H1 (cell line): ENCODE measurements around the gene KIF26B. TPM values are rescaled to one million over a fixed set of nuclear protein-coding genes. Genes with fewer than 3 reads are reported as not detected.

Experiments used
- CTCF ChIA-PET: fragments of 300-600 bp; sonication (Branson Sonifier 250); formaldehyde crosslinking; loops from one replicate; lab custom pipeline; 2021; ENCODE audit not compliant: partially characterized antibody; lab: Charles Lee
- POLR2A ChIA-PET: fragments of 300-600 bp; sonication (Branson Sonifier 250); formaldehyde crosslinking; loops from one replicate; lab custom pipeline; 2021; ENCODE audit warnings: inconsistent platforms; ENCODE audit not compliant: partially characterized antibody; lab: Charles Lee
- DNase-seq, 2 experiments: peaks; one replicate each; pipeline versions ENCODE4 v3.0.0 to v3.0.0-alpha.2; 2010 to 2022; ENCODE audit warnings: low spot score in 2 of 2, low read depth in 1 of 2, mixed read lengths in 1 of 2
- FAIRE-seq: peaks from 2 replicates; lab custom pipeline; 2011; peaks lifted over from hg19 to GRCh38; lab: Jason Lieb, UNC
- H2AFZ ChIP-seq: 2 replicates; pipeline ENCODE4 v1.8.1; 2012; ENCODE audit warnings: low read length, inconsistent platforms
- H2AK5ac ChIP-seq: 2 replicates; pipeline ENCODE4 v1.6.1; 2013; ENCODE audit warnings: low read depth, low read length
- H2BK120ac ChIP-seq: replicated peaks from 2 replicates; pipeline ENCODE3; 2013; ENCODE audit warnings: low read depth, low read length, inconsistent platforms
- H2BK12ac ChIP-seq: 2 replicates; pipeline ENCODE4 v1.6.1; 2013; ENCODE audit warnings: low read depth, low read length
- H2BK15ac ChIP-seq: 2 replicates; pipeline ENCODE4 v1.6.1; 2013; ENCODE audit warnings: low read length
- H2BK20ac ChIP-seq: 2 replicates; pipeline ENCODE4 v1.6.1; 2013; ENCODE audit warnings: low read length
- H2BK5ac ChIP-seq: 2 replicates; pipeline ENCODE4 v1.6.1; 2013; ENCODE audit warnings: low read depth, low read length
- H3K14ac ChIP-seq: 2 replicates; pipeline ENCODE4 v1.6.1; 2013; ENCODE audit warnings: inconsistent platforms; ENCODE audit not compliant: insufficient read length
- H3K18ac ChIP-seq: 2 replicates; pipeline ENCODE4 v1.6.1; 2013; ENCODE audit warnings: low read length; ENCODE audit errors: extremely low read depth
- H3K23ac ChIP-seq: 2 replicates; pipeline ENCODE4 v1.6.1; 2013; ENCODE audit warnings: inconsistent platforms; ENCODE audit not compliant: insufficient read length
- H3K23me2 ChIP-seq: 2 replicates; pipeline ENCODE4 v1.6.1; 2013; ENCODE audit warnings: low read depth, low read length
- H3K27ac ChIP-seq: 2 replicates; pipeline ENCODE4 v1.6.1; 2011; ENCODE audit warnings: low read depth, low read length, inconsistent platforms
- H3K27me3 ChIP-seq, 4 experiments: replicated peaks in 1 of 4; 1 replicate in 1 of 4; 2 replicates in 3 of 4; pipeline versions ENCODE4 v1.6.1 to v1.8.1; 2011 to 2013; ENCODE audit warnings: low read length in 3 of 4, mild to moderate bottlenecking in 3 of 4, inconsistent platforms in 2 of 4, mixed read lengths in 2 of 4, moderate library complexity in 1 of 4; ENCODE audit not compliant: control insufficient read depth in 3 of 4, insufficient read depth in 3 of 4; ENCODE audit errors: extremely low read depth in 1 of 4
- H3K36me3 ChIP-seq, 4 experiments: 2 replicates each; pipeline versions ENCODE4 v1.6.1 to v1.8.1; 2011 to 2013; ENCODE audit warnings: mild to moderate bottlenecking in 4 of 4, low read length in 3 of 4, moderate library complexity in 2 of 4, control low read depth in 1 of 4, inconsistent platforms in 1 of 4; ENCODE audit not compliant: insufficient read depth in 4 of 4, control insufficient read depth in 2 of 4
- H3K4ac ChIP-seq: replicated peaks from 2 replicates; pipeline ENCODE3; 2013; ENCODE audit warnings: low read length, low read depth, mixed read lengths, inconsistent platforms; ENCODE audit not compliant: insufficient read length
- H3K4me1 ChIP-seq, 4 experiments: replicated peaks in 1 of 4; 1 replicate in 1 of 4; 2 replicates in 3 of 4; pipeline versions ENCODE4 v1.6.1 to v1.8.1; 2011 to 2013; ENCODE audit warnings: low read length in 3 of 4, inconsistent platforms in 2 of 4, mixed read lengths in 1 of 4; ENCODE audit not compliant: insufficient read depth in 4 of 4, control insufficient read depth in 3 of 4
- H3K4me2 ChIP-seq, 2 experiments: 2 replicates each; pipeline versions ENCODE4 v1.6.1 to v1.8.1; 2011 to 2013; ENCODE audit warnings: low read depth in 2 of 2, low read length in 2 of 2, control low read depth in 1 of 2, inconsistent platforms in 1 of 2, mild to moderate bottlenecking in 1 of 2; ENCODE audit not compliant: insufficient read depth in 1 of 2
- H3K4me3 ChIP-seq, 4 experiments: fragments of 200-600, 300-600 bp in 1 of 4; sonication (generic), shearing (Covaris generic), sonication (Bioruptor Twin) in 1 of 4; 2 replicates each; pipeline versions ENCODE4 v1.5.1 to v1.8.1; 2011 to 2016; ENCODE audit warnings: low read length in 4 of 4, low read depth in 3 of 4, control low read depth in 2 of 4, inconsistent platforms in 2 of 4, mild to moderate bottlenecking in 2 of 4, mixed read lengths in 1 of 4, moderate library complexity in 1 of 4; ENCODE audit not compliant: insufficient read depth in 2 of 4; ENCODE audit errors: extremely low read depth in 1 of 4
- H3K56ac ChIP-seq: replicated peaks from 2 replicates; pipeline ENCODE3; 2013; ENCODE audit warnings: low read depth, mild to moderate bottlenecking, mixed read lengths, low read length, inconsistent platforms; ENCODE audit not compliant: insufficient read length
- H3K79me1 ChIP-seq: 2 replicates; pipeline ENCODE4 v1.6.1; 2013; ENCODE audit warnings: low read depth, low read length, control low read depth
- H3K79me2 ChIP-seq, 2 experiments: 2 replicates each; pipeline versions ENCODE4 v1.6.1 to v1.8.1; 2012 to 2013; ENCODE audit warnings: low read length in 2 of 2, mild to moderate bottlenecking in 2 of 2, inconsistent platforms in 1 of 2; ENCODE audit not compliant: insufficient read depth in 2 of 2, control insufficient read depth in 1 of 2
- H3K9ac ChIP-seq, 4 experiments: replicated peaks in 1 of 4; 1 replicate in 1 of 4; 2 replicates in 3 of 4; pipeline versions ENCODE4 v1.6.1 to v1.8.1; 2011 to 2013; ENCODE audit warnings: low read depth in 3 of 4, low read length in 3 of 4, control low read depth in 2 of 4, mild to moderate bottlenecking in 2 of 4, moderate library complexity in 2 of 4, inconsistent platforms in 1 of 4; ENCODE audit errors: extremely low read depth in 1 of 4
- H3K9me3 ChIP-seq, 2 experiments: 2 replicates each; pipeline versions ENCODE4 v1.6.1 to v1.8.1; 2012 to 2013; ENCODE audit warnings: mild to moderate bottlenecking in 2 of 2, moderate library complexity in 2 of 2, control low read depth in 1 of 2, inconsistent platforms in 1 of 2, low read depth in 1 of 2, low read length in 1 of 2, mixed read lengths in 1 of 2; ENCODE audit not compliant: insufficient read depth in 2 of 2
- H4K20me1 ChIP-seq, 2 experiments: replicated peaks in 1 of 2; 2 replicates each; pipeline versions ENCODE3 to v1.8.1; 2011 to 2013; ENCODE audit warnings: inconsistent platforms in 2 of 2, low read length in 2 of 2, mild to moderate bottlenecking in 1 of 2; ENCODE audit not compliant: insufficient read depth in 2 of 2, control insufficient read depth in 1 of 2
- H4K5ac ChIP-seq: 2 replicates; pipeline ENCODE4 v1.6.1; 2013; ENCODE audit warnings: low read length, low read depth, mixed read lengths, inconsistent platforms; ENCODE audit not compliant: insufficient read length
- H4K8ac ChIP-seq: 2 replicates; pipeline ENCODE4 v1.8.0; 2013; ENCODE audit warnings: mild to moderate bottlenecking, moderate library complexity, low read length, inconsistent platforms; ENCODE audit not compliant: insufficient read depth; ENCODE audit errors: extremely low read depth
- H4K91ac ChIP-seq: replicated peaks from 2 replicates; pipeline ENCODE3; 2013; ENCODE audit warnings: low read length, mixed read lengths, inconsistent platforms; ENCODE audit not compliant: insufficient read length
- BRCA1 ChIP-seq: IDR thresholded peaks from 2 replicates; pipeline ENCODE4 v1.6.1; 2012; ENCODE audit warnings: low read depth, low read length, improper control_type of control experiment
- CEBPB ChIP-seq: IDR thresholded peaks from 2 replicates; pipeline ENCODE4 v1.6.1; 2012; ENCODE audit warnings: low read depth, low read length
- JUN ChIP-seq: IDR thresholded peaks from 2 replicates; pipeline ENCODE4 v1.6.1; 2011; ENCODE audit warnings: low read depth, mild to moderate bottlenecking, improper control_type of control experiment, low read length
- JUND ChIP-seq: IDR thresholded peaks from 2 replicates; pipeline ENCODE4 v1.6.1; 2011; ENCODE audit warnings: mild to moderate bottlenecking, improper control_type of control experiment, low read length
- POLR2A ChIP-seq, 2 experiments: IDR thresholded peaks; 1 replicate in 1 of 2; 2 replicates in 1 of 2; pipeline ENCODE4 v1.6.1; 2011; ENCODE audit warnings: low read depth in 2 of 2, low read length in 2 of 2, mild to moderate bottlenecking in 2 of 2; ENCODE audit errors: control extremely low read depth in 1 of 2
- SP4 ChIP-seq: IDR thresholded peaks from 2 replicates; pipeline ENCODE4 v1.6.1; 2012; ENCODE audit warnings: low read length, inconsistent platforms
- TAF7 ChIP-seq: optimal IDR thresholded peaks from 2 replicates; pipeline ENCODE3; 2011; ENCODE audit warnings: low read depth, mild to moderate bottlenecking, inconsistent platforms, low read length, moderate library complexity, borderline replicate concordance
- WGBS, 2 experiments: shearing (Covaris generic) in 1 of 2; methylation state at CpG; one replicate each; pipeline versions ENCODE4 v1.1.6 to v1.1.7; 2013 to 2015; ENCODE audit warnings: low lambda C conversion rate in 2 of 2, mixed read lengths in 2 of 2, inconsistent platforms in 1 of 2, low coverage in 1 of 2, missing lambda C conversion rate in 1 of 2; ENCODE audit not compliant: insufficient replicate concordance in 2 of 2, insufficient coverage in 1 of 2, insufficient read length in 1 of 2; ENCODE audit errors: extremely low coverage in 1 of 2, missing lambda C conversion rate in 1 of 2; 5-methylcytosine and 5-hydroxymethylcytosine counted together
- polyA plus RNA-seq, 7 experiments: library from polyadenylated mRNA; depleted of rRNA in 3 of 7; stranded (reverse) in 5 of 7; unstranded in 2 of 7; fragments of >200 nt in 5 of 7; fragments of 200-250 nt in 2 of 7; gene quantifications; 1 replicate in 5 of 7; 2 replicates in 1 of 7; 4 replicates in 1 of 7; pipeline versions ENCODE4 v1.2.1 to v1.2.3, GENCODE V29; 2011 to 2013; ENCODE audit warnings: missing spikeins in 2 of 7, mixed read lengths in 2 of 7
- total RNA-seq: library from RNA; stranded (reverse); fragmentation: NEBNext Ultra II Directional; extraction: Animal tissue kit (Norgen Biotek cat#: 25700); gene quantifications from 2 replicates; pipeline ENCODE4 v1.2.1, GENCODE V29; 2021
- TF ChIP-seq, protein P1 (sequence below): IDR thresholded peaks from 2 replicates; pipeline ENCODE4 v1.6.1; 2012; ENCODE audit warnings: low read length, inconsistent platforms
- TF ChIP-seq, protein P2 (sequence below), 3 experiments: IDR thresholded peaks; 1 replicate in 2 of 3; 2 replicates in 1 of 3; pipeline versions ENCODE4 v1.5.1 to v1.6.1; 2011; ENCODE audit warnings: low read length in 3 of 3, mild to moderate bottlenecking in 3 of 3, inconsistent platforms in 2 of 3, low read depth in 1 of 3, moderate library complexity in 1 of 3; ENCODE audit not compliant: insufficient read depth in 1 of 3; ENCODE audit errors: control extremely low read depth in 1 of 3
- TF ChIP-seq, protein P3 (sequence below): IDR thresholded peaks from 2 replicates; pipeline ENCODE4 v1.6.1; 2012; ENCODE audit warnings: inconsistent platforms

The KIF26B gene
- total and polyA plus RNA-seq, 2 of the 8 experiments (the other 6 are each of a cell fraction or from before 2014, with no cell fraction given), result 0.06 to 0.28 TPM

DNA sequence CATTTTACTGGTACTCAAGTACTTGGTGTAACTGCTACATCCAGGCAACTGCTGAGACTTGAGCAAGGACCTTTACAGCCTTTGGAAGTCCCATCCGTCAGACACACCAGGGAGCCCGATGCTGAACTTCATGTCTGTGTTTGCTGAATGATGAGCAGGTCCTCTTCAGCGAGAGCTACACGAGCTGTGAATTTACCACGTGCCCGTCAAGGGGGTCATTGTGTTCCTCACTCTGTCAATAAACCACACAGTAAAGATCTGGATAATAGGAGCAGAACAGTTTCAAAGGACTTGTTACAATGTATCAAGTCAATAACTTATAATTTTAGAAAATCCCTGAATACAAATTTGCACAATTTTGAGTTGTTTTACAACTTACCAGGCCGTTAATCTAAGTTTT lies 427.2 kb downstream of the KIF26B start:
- Histone ChIP-seq H2BK12ac (no peak overlapping the region), H3K23ac (no peak overlapping the region), H3K27me3 (no peaks in the 10 kb centered on the region), H3K4me3 (no peak overlapping the region), H3K79me1 (no peaks in the 10 kb centered on the region), H3K9ac (no peak overlapping the region), H2AK5ac (no peak overlapping the region), H3K23me2 (no peaks in the 10 kb centered on the region), H3K14ac (no peak overlapping the region), H2AFZ (no peak overlapping the region), H3K9me3 (no peaks in the 10 kb centered on the region), H3K4me2 (no peak overlapping the region), H2BK20ac (no peak overlapping the region), H4K20me1 (no peaks in the 10 kb centered on the region), H3K56ac (no peak overlapping the region), H3K4me1 (no peaks in the 10 kb centered on the region), H4K5ac (no peak overlapping the region), H4K91ac (no peak overlapping the region), H3K79me2 (no peaks in the 10 kb centered on the region), H2BK120ac (no peak overlapping the region), H2BK5ac (no peak overlapping the region), H3K36me3 (no peaks in the 10 kb centered on the region), H2BK15ac (no peak overlapping the region), H3K4ac (no peak overlapping the region), H3K27ac (no peak overlapping the region), H3K18ac (no peak overlapping the region), H4K8ac (no peak overlapping the region)
- DNase-seq (no peak), FAIRE-seq (no peak)
- ChIA-PET POLR2A (no interaction called here), CTCF (interaction anchor here (0.6 to 0.9 kb wide), 2 partner anchors 345 to 357 kb away, joined by 3 read pairs; no protein-coding TSS in a partner anchor)
- WGBS, 2 experiments, result 89% methylated on average over 7 of the region's 7 CpGs; no CpG with 5 or more reads in 1 of the 2 experiments
- TF ChIP-seq CEBPB, result no peak
- no peak for TF ChIP-seq SP4
- TF ChIP-seq, protein P1, sequence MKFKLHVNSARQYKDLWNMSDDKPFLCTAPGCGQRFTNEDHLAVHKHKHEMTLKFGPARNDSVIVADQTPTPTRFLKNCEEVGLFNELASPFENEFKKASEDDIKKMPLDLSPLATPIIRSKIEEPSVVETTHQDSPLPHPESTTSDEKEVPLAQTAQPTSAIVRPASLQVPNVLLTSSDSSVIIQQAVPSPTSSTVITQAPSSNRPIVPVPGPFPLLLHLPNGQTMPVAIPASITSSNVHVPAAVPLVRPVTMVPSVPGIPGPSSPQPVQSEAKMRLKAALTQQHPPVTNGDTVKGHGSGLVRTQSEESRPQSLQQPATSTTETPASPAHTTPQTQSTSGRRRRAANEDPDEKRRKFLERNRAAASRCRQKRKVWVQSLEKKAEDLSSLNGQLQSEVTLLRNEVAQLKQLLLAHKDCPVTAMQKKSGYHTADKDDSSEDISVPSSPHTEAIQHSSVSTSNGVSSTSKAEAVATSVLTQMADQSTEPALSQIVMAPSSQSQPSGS, result no peak
- no peak for TF ChIP-seq TAF7
- no peak for TF ChIP-seq POLR2A (IDR thresholded peaks at IDR 0.05; ENCODE audit: control extremely low read depth in 1 of 2, low read depth in 2 of 2, low read length in 2 of 2)
- TF ChIP-seq BRCA1, result no peak
- no peak for TF ChIP-seq JUND
- TF ChIP-seq JUN, result no peak
- TF ChIP-seq, protein P2, sequence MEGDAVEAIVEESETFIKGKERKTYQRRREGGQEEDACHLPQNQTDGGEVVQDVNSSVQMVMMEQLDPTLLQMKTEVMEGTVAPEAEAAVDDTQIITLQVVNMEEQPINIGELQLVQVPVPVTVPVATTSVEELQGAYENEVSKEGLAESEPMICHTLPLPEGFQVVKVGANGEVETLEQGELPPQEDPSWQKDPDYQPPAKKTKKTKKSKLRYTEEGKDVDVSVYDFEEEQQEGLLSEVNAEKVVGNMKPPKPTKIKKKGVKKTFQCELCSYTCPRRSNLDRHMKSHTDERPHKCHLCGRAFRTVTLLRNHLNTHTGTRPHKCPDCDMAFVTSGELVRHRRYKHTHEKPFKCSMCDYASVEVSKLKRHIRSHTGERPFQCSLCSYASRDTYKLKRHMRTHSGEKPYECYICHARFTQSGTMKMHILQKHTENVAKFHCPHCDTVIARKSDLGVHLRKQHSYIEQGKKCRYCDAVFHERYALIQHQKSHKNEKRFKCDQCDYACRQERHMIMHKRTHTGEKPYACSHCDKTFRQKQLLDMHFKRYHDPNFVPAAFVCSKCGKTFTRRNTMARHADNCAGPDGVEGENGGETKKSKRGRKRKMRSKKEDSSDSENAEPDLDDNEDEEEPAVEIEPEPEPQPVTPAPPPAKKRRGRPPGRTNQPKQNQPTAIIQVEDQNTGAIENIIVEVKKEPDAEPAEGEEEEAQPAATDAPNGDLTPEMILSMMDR (IDR thresholded peaks at IDR 0.05; ENCODE audit: control extremely low read depth in 1 of 3, insufficient read depth in 1 of 3, low read depth in 1 of 3, low read length in 3 of 3), result no peak
- TF ChIP-seq, protein P3, sequence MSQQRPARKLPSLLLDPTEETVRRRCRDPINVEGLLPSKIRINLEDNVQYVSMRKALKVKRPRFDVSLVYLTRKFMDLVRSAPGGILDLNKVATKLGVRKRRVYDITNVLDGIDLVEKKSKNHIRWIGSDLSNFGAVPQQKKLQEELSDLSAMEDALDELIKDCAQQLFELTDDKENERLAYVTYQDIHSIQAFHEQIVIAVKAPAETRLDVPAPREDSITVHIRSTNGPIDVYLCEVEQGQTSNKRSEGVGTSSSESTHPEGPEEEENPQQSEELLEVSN, result no peak
